ENCODE results near the gene PRKCA.

DNA sequence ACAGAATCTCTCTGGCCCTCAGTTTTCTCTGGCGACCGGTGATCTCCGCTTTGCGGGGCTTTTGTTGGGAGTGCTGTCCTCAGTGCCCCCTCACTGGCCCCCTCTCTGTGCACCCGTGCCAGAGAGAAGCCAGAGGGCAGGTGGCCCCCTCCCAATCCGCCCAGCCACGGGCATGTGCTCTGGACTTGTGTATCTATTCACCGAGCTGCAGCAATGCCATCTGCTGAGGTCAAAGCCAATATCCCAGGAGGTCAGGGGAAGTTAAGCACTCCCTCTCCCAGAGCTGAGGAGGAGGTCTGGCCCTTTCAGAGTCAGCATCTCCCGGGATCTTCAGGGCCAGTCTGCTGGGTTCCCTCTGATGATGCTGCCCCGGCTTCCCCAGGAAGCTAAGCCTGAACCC lies 537.6 kb downstream of the PRKCA start:
- TF ChIP-seq, protein P1, sequence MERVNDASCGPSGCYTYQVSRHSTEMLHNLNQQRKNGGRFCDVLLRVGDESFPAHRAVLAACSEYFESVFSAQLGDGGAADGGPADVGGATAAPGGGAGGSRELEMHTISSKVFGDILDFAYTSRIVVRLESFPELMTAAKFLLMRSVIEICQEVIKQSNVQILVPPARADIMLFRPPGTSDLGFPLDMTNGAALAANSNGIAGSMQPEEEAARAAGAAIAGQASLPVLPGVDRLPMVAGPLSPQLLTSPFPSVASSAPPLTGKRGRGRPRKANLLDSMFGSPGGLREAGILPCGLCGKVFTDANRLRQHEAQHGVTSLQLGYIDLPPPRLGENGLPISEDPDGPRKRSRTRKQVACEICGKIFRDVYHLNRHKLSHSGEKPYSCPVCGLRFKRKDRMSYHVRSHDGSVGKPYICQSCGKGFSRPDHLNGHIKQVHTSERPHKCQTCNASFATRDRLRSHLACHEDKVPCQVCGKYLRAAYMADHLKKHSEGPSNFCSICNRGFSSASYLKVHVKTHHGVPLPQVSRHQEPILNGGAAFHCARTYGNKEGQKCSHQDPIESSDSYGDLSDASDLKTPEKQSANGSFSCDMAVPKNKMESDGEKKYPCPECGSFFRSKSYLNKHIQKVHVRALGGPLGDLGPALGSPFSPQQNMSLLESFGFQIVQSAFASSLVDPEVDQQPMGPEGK (CRISPR knock-in tag; IDR thresholded peaks at IDR 0.05; ENCODE audit: borderline replicate concordance) = no peak
- TF ChIP-seq ISL1 (CRISPR knock-in tag; IDR thresholded peaks at IDR 0.05) (no peak), ZNF8 (CRISPR knock-in tag; IDR thresholded peaks at IDR 0.05) (no peak), ZC3H10 (CRISPR knock-in tag; IDR thresholded peaks at IDR 0.05) (no peak), BACH2 (CRISPR knock-in tag; IDR thresholded peaks at IDR 0.05; ENCODE audit: borderline replicate concordance) (no peak), CSDC2 (CRISPR knock-in tag; IDR thresholded peaks at IDR 0.05) (no peak), ZFP30 (CRISPR knock-in tag; IDR thresholded peaks at IDR 0.05) (no peak), OSR1 (CRISPR knock-in tag; IDR thresholded peaks at IDR 0.05) (no peak), GLIS3 (CRISPR knock-in tag; IDR thresholded peaks at IDR 0.05) (no peak)
